ENCODE data around the gene NQO1. TPM values are rescaled to one million over a fixed set of nuclear protein-coding genes. Genes with fewer than 3 reads are reported as not detected.

The NQO1 gene
- total and polyA plus RNA-seq, 2 experiments from 2014 or later: 2.1 to 10.8 TPM

DNA sequence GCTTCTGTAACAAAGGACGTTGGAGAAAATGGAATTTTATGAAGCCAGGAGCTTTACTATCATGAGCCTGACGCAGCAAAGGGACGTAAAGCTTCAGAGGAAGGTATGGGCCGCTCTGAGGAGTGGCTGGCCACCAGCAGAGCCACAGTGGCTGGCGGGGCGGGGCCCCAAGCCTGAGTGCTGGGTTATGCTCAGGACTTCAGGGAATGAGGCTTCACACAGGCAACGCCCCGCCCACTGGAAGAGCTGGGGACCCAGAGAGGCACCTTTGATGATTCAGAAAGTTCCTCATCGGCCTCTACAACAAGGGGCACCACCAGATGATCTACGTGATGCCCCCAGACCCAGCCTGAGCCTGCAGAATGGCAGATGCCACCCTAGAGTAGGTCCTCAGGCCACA is 19.6 kb upstream of the NQO1 start:
- Histone ChIP-seq H3K27me3 (no peaks in the 10 kb centered on the region), H3K27ac (no peak overlapping the region), H3K36me3 (peaks cover 65% of the 10 kb centered on the region), H3K9me3 (ENCODE audit: low read depth) (no peaks in the 10 kb centered on the region), H3K4me3 (no peak overlapping the region), H3K4me1 (ENCODE audit: low read depth) (no peaks in the 10 kb centered on the region)
- TF ChIP-seq, protein P1, sequence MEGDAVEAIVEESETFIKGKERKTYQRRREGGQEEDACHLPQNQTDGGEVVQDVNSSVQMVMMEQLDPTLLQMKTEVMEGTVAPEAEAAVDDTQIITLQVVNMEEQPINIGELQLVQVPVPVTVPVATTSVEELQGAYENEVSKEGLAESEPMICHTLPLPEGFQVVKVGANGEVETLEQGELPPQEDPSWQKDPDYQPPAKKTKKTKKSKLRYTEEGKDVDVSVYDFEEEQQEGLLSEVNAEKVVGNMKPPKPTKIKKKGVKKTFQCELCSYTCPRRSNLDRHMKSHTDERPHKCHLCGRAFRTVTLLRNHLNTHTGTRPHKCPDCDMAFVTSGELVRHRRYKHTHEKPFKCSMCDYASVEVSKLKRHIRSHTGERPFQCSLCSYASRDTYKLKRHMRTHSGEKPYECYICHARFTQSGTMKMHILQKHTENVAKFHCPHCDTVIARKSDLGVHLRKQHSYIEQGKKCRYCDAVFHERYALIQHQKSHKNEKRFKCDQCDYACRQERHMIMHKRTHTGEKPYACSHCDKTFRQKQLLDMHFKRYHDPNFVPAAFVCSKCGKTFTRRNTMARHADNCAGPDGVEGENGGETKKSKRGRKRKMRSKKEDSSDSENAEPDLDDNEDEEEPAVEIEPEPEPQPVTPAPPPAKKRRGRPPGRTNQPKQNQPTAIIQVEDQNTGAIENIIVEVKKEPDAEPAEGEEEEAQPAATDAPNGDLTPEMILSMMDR (IDR thresholded peaks at IDR 0.05; ENCODE audit: low read depth, low read length): no peak
- DNase-seq (ENCODE audit: low read depth in 1 of 2, low spot score in 1 of 2): no peak

DNA sequence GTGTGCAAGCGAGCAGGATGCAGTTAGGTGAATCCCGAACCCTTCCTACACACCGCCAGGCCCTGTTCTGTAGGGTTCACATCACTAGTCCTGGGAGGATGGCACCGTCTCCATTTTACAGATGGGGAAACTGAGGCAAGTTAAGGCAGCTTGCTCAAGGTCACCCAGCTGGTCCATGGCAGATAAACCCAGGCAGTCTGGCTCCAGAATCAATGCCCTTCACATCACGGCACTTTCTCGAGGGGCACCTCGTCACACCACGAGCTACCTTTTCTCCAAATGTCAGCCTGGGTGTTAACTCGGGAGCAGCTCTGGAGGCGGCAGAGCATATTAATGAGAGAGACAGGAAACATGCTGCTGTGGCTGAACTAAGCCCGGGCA is 18.9 kb upstream of the NQO1 start:
- no peak for DNase-seq (ENCODE audit: low read depth in 1 of 2, low spot score in 1 of 2)
- Histone ChIP-seq H3K4me3 (no peak overlapping the region), H3K27me3 (no peaks in the 10 kb centered on the region), H3K9me3 (ENCODE audit: low read depth) (no peaks in the 10 kb centered on the region), H3K27ac (no peak overlapping the region), H3K36me3 (peaks cover 65% of the 10 kb centered on the region), H3K4me1 (ENCODE audit: low read depth) (no peaks in the 10 kb centered on the region)
- TF ChIP-seq, protein P1 (IDR thresholded peaks at IDR 0.05; ENCODE audit: low read depth, low read length): no peak

DNA sequence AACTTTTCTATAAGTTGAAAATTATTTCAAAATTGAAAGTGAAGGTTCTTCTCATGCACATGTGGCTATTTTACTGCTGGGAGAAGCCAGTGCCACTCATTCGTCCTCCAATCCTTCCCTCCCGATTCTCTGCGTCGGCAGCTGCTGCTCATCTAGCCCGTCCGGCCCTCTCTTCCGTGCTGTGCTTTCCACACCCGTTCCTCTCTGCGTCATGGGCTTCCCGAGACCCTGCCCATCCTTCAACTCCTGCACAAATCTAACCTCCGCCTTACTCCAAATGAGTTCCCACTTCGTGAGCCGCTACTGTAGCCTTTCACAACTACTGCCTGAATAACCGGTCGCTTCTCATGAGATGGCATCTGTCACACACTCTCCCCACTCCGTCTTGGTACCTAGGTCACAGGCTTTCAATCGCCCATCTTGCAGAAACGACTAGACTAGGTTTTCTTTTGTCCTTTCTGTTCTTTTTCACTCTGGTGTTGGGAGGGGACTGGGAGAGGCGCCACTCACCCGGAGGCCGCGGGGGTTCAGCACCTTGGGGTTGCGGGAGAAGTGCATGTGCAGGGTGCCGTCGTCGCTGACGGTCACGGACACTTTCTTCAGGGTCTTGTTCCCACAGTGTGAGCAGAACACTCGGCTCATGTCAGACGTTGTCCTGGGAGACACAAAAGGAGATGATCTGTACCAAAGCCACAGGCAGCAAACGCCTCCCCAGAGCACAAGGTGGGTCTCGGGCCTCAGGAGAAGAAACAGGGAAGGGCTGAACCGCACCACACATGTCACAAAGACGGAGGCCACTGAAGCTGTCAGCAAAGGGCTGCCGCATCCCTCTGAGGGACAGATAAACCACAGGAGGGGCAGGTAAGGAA is 18.2 kb upstream of the NQO1 start:
- Histone ChIP-seq H3K27me3 (no peaks in the 10 kb centered on the region), H3K4me3 (no peak overlapping the region), H3K27ac (no peak overlapping the region), H3K36me3 (peaks cover 64% of the 10 kb centered on the region), H3K4me1 (ENCODE audit: low read depth) (no peaks in the 10 kb centered on the region), H3K9me3 (ENCODE audit: low read depth) (no peaks in the 10 kb centered on the region)
- no peak for DNase-seq (ENCODE audit: low read depth in 1 of 2, low spot score in 1 of 2)
- TF ChIP-seq, protein P1 (IDR thresholded peaks at IDR 0.05; ENCODE audit: low read depth, low read length): no peak

DNA sequence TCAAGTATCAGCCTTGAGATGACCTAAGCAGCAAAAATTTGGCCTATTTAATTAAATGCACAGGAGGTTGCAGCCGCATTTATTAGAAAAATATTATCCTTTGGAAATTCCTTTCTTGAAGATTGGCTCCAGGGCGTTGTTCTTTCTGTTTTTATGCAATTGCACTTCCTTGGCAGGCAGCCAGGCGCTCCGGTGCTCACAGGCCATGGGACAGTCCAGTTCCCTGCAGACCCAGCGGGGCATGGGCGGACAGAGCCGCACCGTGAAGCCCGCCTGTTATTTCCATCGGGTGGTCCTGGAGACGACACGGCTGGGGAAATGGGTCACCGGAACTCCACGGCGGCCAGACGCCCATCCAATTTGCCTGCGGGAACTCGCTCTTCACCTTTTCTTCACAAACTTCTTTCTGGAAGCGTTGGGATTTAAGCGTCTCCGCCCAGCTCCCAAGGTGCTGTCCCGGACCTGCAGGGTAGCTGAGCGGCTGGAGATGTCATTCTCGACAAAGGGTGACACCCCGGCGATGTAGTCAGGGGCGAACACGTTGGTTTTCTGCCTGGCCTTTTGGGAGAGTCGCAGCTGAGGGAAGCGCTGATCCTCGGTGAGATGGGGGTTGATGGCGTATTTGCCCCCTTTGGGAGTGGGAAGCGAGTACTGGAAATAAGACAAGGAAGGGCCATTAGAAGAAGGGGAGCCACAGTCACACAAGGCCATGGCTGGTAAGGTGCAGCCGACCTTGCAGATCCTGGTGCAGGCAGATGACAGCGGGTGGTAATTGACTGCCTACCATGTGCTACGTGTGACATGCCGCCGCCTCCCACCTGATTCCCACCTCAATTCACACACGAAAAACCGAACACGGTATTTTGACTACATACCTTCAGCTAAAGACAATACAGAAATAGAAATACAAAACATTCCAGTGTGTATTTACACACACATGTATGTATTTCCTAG is 15.9 kb upstream of the NQO1 start:
- TF ChIP-seq, protein P1 (IDR thresholded peaks at IDR 0.05; ENCODE audit: low read depth, low read length): no peak
- no peak overlapping the region for H3K4me3 ChIP-seq
- no peaks in the 10 kb centered on the region for H3K9me3 ChIP-seq (ENCODE audit: low read depth)
- no peak overlapping the region for H3K27ac ChIP-seq
- H3K36me3 ChIP-seq: peaks cover 44% of the 10 kb centered on the region
- no peaks in the 10 kb centered on the region for H3K4me1 ChIP-seq (ENCODE audit: low read depth)
- peak; percentile 5 to 63 for DNase-seq (ENCODE audit: low read depth in 1 of 2, low spot score in 1 of 2)
- H3K27me3 ChIP-seq: no peaks in the 10 kb centered on the region

DNA sequence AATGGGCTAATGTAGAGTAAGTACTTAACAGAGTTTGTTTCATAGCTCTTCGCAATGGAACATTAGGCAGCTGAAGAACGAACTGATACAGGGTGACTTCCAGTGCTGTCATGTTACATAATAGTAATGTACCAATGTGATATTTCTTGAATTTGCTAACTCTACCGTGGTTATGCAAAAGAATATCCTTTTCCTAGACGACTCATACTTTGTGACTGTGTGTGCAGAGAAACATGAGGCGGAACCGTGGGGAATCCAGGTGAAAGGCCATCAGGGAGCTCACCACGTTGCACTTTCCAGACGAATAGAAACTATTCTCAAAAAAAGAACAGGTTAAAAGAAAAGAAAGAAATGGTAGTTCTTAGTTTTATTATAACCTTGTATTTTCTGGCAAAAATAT is 15.2 kb upstream of the NQO1 start:
- peaks cover 43% of the 10 kb centered on the region for H3K36me3 ChIP-seq
- DNase-seq (ENCODE audit: low read depth in 1 of 2, low spot score in 1 of 2): peak in 1 of 2 donors; percentile 19
- H3K4me3 ChIP-seq: no peak overlapping the region
- no peaks in the 10 kb centered on the region for H3K27me3 ChIP-seq
- no peaks in the 10 kb centered on the region for H3K9me3 ChIP-seq (ENCODE audit: low read depth)
- H3K27ac ChIP-seq: no peak overlapping the region
- H3K4me1 ChIP-seq (ENCODE audit: low read depth): no peaks in the 10 kb centered on the region
- TF ChIP-seq, protein P1 (IDR thresholded peaks at IDR 0.05; ENCODE audit: low read depth, low read length): no peak

Measured in cardiac muscle cell (in vitro differentiated cells and primary cell).